ENCODE data around the gene CUL7.

DNA sequence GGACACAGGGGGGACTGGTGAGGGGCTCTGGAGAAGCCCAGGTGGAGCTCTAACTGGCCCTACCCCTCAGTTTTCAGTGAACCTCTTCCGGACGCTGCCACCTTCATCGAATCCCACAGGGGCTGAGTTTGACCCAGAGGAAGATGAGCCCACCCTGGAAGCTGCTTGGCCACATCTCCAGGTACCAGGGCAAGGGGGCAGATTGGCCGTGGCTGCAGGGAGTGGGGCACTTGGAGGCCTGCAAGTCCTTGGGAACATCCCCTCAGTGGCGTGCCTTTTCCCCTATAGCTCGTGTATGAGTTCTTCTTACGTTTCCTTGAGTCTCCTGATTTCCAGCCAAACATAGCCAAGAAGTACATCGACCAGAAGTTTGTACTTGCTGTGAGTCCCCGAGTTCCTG is 46.5 kb downstream of the CUL7 start:
- TF ChIP-seq, protein P1, sequence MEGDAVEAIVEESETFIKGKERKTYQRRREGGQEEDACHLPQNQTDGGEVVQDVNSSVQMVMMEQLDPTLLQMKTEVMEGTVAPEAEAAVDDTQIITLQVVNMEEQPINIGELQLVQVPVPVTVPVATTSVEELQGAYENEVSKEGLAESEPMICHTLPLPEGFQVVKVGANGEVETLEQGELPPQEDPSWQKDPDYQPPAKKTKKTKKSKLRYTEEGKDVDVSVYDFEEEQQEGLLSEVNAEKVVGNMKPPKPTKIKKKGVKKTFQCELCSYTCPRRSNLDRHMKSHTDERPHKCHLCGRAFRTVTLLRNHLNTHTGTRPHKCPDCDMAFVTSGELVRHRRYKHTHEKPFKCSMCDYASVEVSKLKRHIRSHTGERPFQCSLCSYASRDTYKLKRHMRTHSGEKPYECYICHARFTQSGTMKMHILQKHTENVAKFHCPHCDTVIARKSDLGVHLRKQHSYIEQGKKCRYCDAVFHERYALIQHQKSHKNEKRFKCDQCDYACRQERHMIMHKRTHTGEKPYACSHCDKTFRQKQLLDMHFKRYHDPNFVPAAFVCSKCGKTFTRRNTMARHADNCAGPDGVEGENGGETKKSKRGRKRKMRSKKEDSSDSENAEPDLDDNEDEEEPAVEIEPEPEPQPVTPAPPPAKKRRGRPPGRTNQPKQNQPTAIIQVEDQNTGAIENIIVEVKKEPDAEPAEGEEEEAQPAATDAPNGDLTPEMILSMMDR (IDR thresholded peaks at IDR 0.05; ENCODE audit: low read length): no peak
- TF ChIP-seq EZH2 (IDR thresholded peaks at IDR 0.05; ENCODE audit: borderline replicate concordance, low read length): no peak

All from OCI-LY1 (cell line).